Heart left ventricle (tissue), 16 donors: Measurements from ENCODE around the gene GRAMD4. TPM values are rescaled to one million over a fixed set of nuclear protein-coding genes. Genes with fewer than 3 reads are reported as not detected.

ENCODE experiments used
- ATAC-seq, 4 donors: fragments of 200-7000 bp; cut with Tn5 transposase; one replicate each; pipeline ENCODE4 v1.9.1; 2020 to 2022; ENCODE audit warnings: moderate library complexity in 4 of 4, mild to moderate bottlenecking in 3 of 4, moderate number of reproducible peaks in 1 of 4
- DNase-seq, 5 donors: peaks; one replicate each; pipeline ENCODE4 v3.0.0-alpha.2; 2020
- H3K27ac ChIP-seq, 12 donors: fragments of 200-600 bp; sonication (generic) in 4 of 12; one replicate each; pipeline versions ENCODE4 v1.5.0 to v1.8.0; 2016 to 2022; ENCODE audit warnings: mild to moderate bottlenecking in 2 of 12
- H3K27me3 ChIP-seq, 9 donors: fragments of 200-600 bp; sonication (generic) in 2 of 9; one replicate each; pipeline versions ENCODE4 v1.5.1 to v1.8.0; 2016 to 2022; ENCODE audit warnings: mild to moderate bottlenecking in 3 of 9
- H3K36me3 ChIP-seq, 9 donors: fragments of 200-600 bp; sonication (generic) in 2 of 9; one replicate each; pipeline versions ENCODE4 v1.5.0 to v1.8.0; 2018 to 2022; ENCODE audit warnings: mild to moderate bottlenecking in 2 of 9
- H3K4me1 ChIP-seq, 12 donors: fragments of 200-600 bp; sonication (generic) in 4 of 12; one replicate each; pipeline versions ENCODE4 v1.5.0 to v1.8.0; 2016 to 2022; ENCODE audit warnings: mild to moderate bottlenecking in 3 of 12
- H3K4me3 ChIP-seq, 12 donors: fragments of 200-600 bp; sonication (generic) in 4 of 12; one replicate each; pipeline versions ENCODE4 v1.5.0 to v1.8.0; 2017 to 2022; ENCODE audit warnings: mild to moderate bottlenecking in 9 of 12, moderate library complexity in 4 of 12
- H3K9me3 ChIP-seq, 12 donors: fragments of 200-600 bp; sonication (generic) in 4 of 12; one replicate each; pipeline versions ENCODE4 v1.5.0 to v1.8.0; 2016 to 2022; ENCODE audit warnings: mild to moderate bottlenecking in 1 of 12
- POLR2A ChIP-seq, 2 donors: fragments of 450-650 bp; IDR thresholded peaks; one replicate each; pipeline ENCODE4 v1.6.1; 2017; ENCODE audit warnings: antibody characterized with exemption in 2 of 2, mild to moderate bottlenecking in 2 of 2, moderate library complexity in 2 of 2
- WGBS, 4 donors: extraction: QIAGEN DNeasy Blood & Tissue Kit in 2 of 4; methylation state at CpG; one replicate each; pipeline versions ENCODE4 v1.1.5 to v1.1.7; 2013 to 2018; 5-methylcytosine and 5-hydroxymethylcytosine counted together
- intact Hi-C, 10 donors: fragments of 100-400 bp; cut with DNase I; formaldehyde crosslinking; loops; one replicate each; pipeline versions ENCODE4 v1.11.1 to v1.14.2; 2022
- polyA plus RNA-seq, 2 donors: library from polyadenylated mRNA; stranded (reverse); fragments of 200-250 nt; gene quantifications; one replicate each; pipeline ENCODE4 v1.2.3, GENCODE V29; 2013
- total RNA-seq, 9 donors: library from RNA; depleted of rRNA in 2 of 9; stranded (reverse); fragments of >200 nt in 2 of 9; fragmentation: NEBNext Ultra II Directional in 3 of 9; extraction: Animal tissue kit (Norgen Biotek cat#: 25700) in 3 of 9; gene quantifications; one replicate each; pipeline versions ENCODE4 v1.1.0 to v1.2.4, GENCODE V29; 2016 to 2023
- TF ChIP-seq, protein P1 (sequence below), 12 donors: fragments of 200-600 bp; sonication (generic) in 4 of 12; IDR thresholded peaks; one replicate each; pipeline versions ENCODE4 v1.5.0 to v1.8.0; 2018 to 2022; ENCODE audit warnings: antibody characterized with exemption in 12 of 12, mild to moderate bottlenecking in 5 of 12
- donor health status: ischemic (EF 13 %, LVEDD 7.1; RV severe dilation, severe dysfunction).
- donor health status: healthy with polysubstance abuse.
- donor health status: DM: no; HTN: yes; CAD: no.
- donor health status: DM: no; HTN: no; CAD: no.
- donor health status: ischemic (EF 25% LVEDD 6.9; RV normal size, moderate dysfunction).
- donor health status: ischemic (EF 25% LVEDD 5.7; RV mildly dilated, moderate dysfunction).
- donor health status: healthy.
- donor health status: DM: yes; HTN: yes; CAD: no.
- donor health status: ischemic (EF 35%, LVEDD 5.7; RV mildly dilated, moderate dysfunction).
- donor health status: nonischemic (EF 11% LVEDD 7.7; RV severe dilation, severe dysfunction).
- donor health status: DM: yes; HTN: yes; CAD: no.
- donor health status: PGD.
- donor health status: ischemic (EF 29% LVEDD 5.4; RV normal size, mild dysfunction).
- donor health status: nonischemic (EF 23%, LVEDD 6.1; RV moderate dilation, normal function).

Gene GRAMD4
- total and polyA plus RNA-seq, 11 donors = 22.4 to 122 (median 63.1) TPM

- Histone ChIP-seq H3K36me3 (no peaks in the 10 kb centered on the region), H3K4me3 (peak overlapping the region in 11 of 12 donors; percentile 46 to 83 (median 60)), H3K9me3 (peaks cover 0 to 14% (median 9%) of the 10 kb centered on the region in 12 donors), H3K27me3 (no peaks in the 10 kb centered on the region), H3K27ac (peak overlapping the region; percentile 50 to 90 (median 78)), H3K4me1 (peaks cover 24 to 71% (median 56%) of the 10 kb centered on the region in 12 donors)
- TF ChIP-seq, protein P1, sequence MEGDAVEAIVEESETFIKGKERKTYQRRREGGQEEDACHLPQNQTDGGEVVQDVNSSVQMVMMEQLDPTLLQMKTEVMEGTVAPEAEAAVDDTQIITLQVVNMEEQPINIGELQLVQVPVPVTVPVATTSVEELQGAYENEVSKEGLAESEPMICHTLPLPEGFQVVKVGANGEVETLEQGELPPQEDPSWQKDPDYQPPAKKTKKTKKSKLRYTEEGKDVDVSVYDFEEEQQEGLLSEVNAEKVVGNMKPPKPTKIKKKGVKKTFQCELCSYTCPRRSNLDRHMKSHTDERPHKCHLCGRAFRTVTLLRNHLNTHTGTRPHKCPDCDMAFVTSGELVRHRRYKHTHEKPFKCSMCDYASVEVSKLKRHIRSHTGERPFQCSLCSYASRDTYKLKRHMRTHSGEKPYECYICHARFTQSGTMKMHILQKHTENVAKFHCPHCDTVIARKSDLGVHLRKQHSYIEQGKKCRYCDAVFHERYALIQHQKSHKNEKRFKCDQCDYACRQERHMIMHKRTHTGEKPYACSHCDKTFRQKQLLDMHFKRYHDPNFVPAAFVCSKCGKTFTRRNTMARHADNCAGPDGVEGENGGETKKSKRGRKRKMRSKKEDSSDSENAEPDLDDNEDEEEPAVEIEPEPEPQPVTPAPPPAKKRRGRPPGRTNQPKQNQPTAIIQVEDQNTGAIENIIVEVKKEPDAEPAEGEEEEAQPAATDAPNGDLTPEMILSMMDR (IDR thresholded peaks at IDR 0.05) = no peak
- no peak for TF ChIP-seq POLR2A (IDR thresholded peaks at IDR 0.05)
- peak; percentile 3 to 16 (median 12) for ATAC-seq
- 41 to 51% (median 44%) methylated on average over 9 to 10 of the region's 10 CpGs for WGBS, 4 donors
- intact Hi-C loops = loop anchor here in 8 of 10 donors (2.0 to 10.0 kb wide), 8 partner anchors 29 to 179 kb away; partner anchors contain the start of genes CERK (in 4 of the 8) and GRAMD4 (in 1 of the 8)
- peak in 4 of 5 donors; percentile 33 to 58 (median 40) for DNase-seq
Measured at GRCh38 chr22:46575911-46576555, 44.2 kb upstream of the GRAMD4 start.

DNA sequence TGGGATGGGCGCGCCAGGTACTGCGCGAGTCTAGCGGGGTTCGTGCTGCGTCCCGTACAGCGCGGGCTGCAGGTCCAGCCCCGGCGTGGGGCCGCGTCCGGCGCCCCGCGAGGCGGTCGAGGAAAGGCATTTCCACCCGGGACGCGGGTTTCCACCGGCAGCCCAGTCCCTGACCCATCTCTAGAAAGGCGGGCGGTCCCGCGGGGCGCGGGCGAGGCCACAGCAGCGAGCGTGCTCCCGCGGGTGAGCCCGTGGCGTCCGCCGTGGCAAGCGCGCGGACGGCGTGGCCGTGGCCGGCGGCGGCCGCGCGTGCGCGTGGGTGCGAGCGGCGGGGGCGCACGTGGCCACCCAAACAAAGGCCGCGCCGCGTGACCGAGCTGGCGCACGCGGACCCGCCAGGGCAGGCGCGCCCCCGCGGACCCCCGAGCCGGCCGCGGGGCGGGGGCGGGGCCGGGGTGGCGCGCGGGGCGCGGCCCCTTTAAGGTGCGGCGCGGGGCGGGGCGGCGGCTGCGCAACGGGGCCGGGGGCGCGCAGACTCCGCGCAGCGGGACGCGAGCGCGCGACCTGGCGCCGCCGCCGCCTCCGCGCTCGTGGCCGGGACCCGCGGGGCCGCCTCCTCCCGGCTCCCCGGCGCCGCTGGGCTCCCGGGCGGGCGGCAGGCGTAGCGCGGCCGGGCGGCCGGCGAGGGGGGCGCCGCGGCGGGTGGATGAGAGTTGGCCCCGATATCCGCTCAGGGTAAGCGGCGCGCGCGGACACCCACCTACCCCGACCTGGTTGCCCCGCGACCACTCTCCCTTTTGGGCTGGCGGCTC lies 43.4 kb upstream of the GRAMD4 start:
- H3K36me3 ChIP-seq = no peaks in the 10 kb centered on the region
- 1 to 2% (median 1%) methylated on average over 62 to 142 of the region's 142 CpGs for WGBS, 4 donors
- peak overlapping the region; percentile 64 to 89 (median 80) for H3K4me3 ChIP-seq
- H3K4me1 ChIP-seq = peaks cover 24 to 79% (median 63%) of the 10 kb centered on the region in 12 donors
- intact Hi-C loops = loop anchor here in 8 of 10 donors (5.0 to 10.0 kb wide), 7 partner anchors 41 to 178 kb away; partner anchors contain the start of genes CERK (in 4 of the 8) and GRAMD4 (in 1 of the 8)
- peak overlapping the region; percentile 69 to 96 (median 87) for H3K27ac ChIP-seq
- DNase-seq = peak; percentile 50 to 83 (median 75)
- ATAC-seq = peak in 2 of 4 donors; percentile 21 to 23
- TF ChIP-seq, protein P1 (IDR thresholded peaks at IDR 0.05) = no peak
- no peak for TF ChIP-seq POLR2A (IDR thresholded peaks at IDR 0.05)
- no peaks in the 10 kb centered on the region for H3K27me3 ChIP-seq
- peaks cover 0 to 6% (median 3%) of the 10 kb centered on the region in 12 donors for H3K9me3 ChIP-seq

- H3K27me3 ChIP-seq = no peaks in the 10 kb centered on the region
- 3 to 11% (median 5%) methylated on average over 18 to 65 of the region's 65 CpGs for WGBS, 4 donors
- peak; percentile 18 to 64 (median 42) for DNase-seq
- no peaks in the 10 kb centered on the region for H3K9me3 ChIP-seq
- intact Hi-C loops = loop anchor here in 8 of 10 donors (2.0 to 10.0 kb wide), 8 partner anchors 40 to 177 kb away; partner anchors contain the start of genes CERK (in 4 of the 8) and GRAMD4 (in 1 of the 8)
- peak in 1 of 4 donors; percentile 0 for ATAC-seq
- no peaks in the 10 kb centered on the region for H3K36me3 ChIP-seq
- peak overlapping the region; percentile 64 to 89 (median 80) for H3K4me3 ChIP-seq
- peaks cover 24 to 86% (median 69%) of the 10 kb centered on the region in 12 donors for H3K4me1 ChIP-seq
- H3K27ac ChIP-seq = peak overlapping the region; percentile 71 to 96 (median 87)
- TF ChIP-seq, protein P1 (IDR thresholded peaks at IDR 0.05) = no peak
- TF ChIP-seq POLR2A (IDR thresholded peaks at IDR 0.05) = no peak
Measured at GRCh38 chr22:46577368-46578249, 42.6 kb upstream of the GRAMD4 start.
